K562 (cell line): ENCODE results near the gene FHL1.

Source experiments
- CBX8 ChIP-seq: fragments of 200-600 bp; sonication (generic); IDR thresholded peaks from 2 replicates; pipeline ENCODE4 v1.6.1; 2012; ENCODE audit warnings: borderline replicate concordance, mixed run types, low read depth, mild to moderate bottlenecking, moderate library complexity, mixed read lengths, low read length, control low read depth, inconsistent platforms; ENCODE audit not compliant: poor library complexity, severe bottlenecking; ENCODE audit errors: extremely low read depth
- ESRRA ChIP-seq: fragments of 450-650 bp; IDR thresholded peaks from 2 replicates; pipeline ENCODE4 v1.6.1; 2014; ENCODE audit warnings: low read depth, mild to moderate bottlenecking, moderate library complexity, borderline replicate concordance
- GABPA ChIP-seq: fragments of 200-800 bp; sonication (Bioruptor generic); conservative IDR thresholded peaks from 2 replicates; pipeline ENCODE4 v1.6.1; 2016; ENCODE audit warnings: low read depth, missing genetic modification characterization, missing compliant biosample characterization
- NFIC ChIP-seq: fragments of 450-650 bp; IDR thresholded peaks from 2 replicates; pipeline ENCODE4 v1.6.1; 2017; ENCODE audit warnings: mild to moderate bottlenecking, inconsistent platforms
- PTBP1 ChIP-seq: fragments of 200-400 bp; formaldehyde crosslinking; IDR thresholded peaks from 2 replicates; pipeline ENCODE4 v1.6.1; 2017; ENCODE audit warnings: low read depth, low read length
- ZNF561 ChIP-seq: fragments of 450-650 bp; formaldehyde crosslinking; conservative IDR thresholded peaks from 2 replicates; pipeline ENCODE4 v1.4.0; 2020; ENCODE audit warnings: mild to moderate bottlenecking, moderate library complexity
- TF ChIP-seq, protein P1 (sequence below), 3 experiments: IDR thresholded peaks in 2 of 3; conservative IDR thresholded peaks in 1 of 3; 2 replicates each; pipeline ENCODE4 v1.5.1; 2011 to 2012; ENCODE audit warnings: low read length in 3 of 3, mild to moderate bottlenecking in 3 of 3, control low read depth in 2 of 3, improper control_type of control experiment in 1 of 3, inconsistent platforms in 1 of 3, low read depth in 1 of 3, mixed read lengths in 1 of 3, moderate library complexity in 1 of 3; ENCODE audit not compliant: insufficient read depth in 2 of 3
- TF ChIP-seq, protein P2 (sequence below): fragments of 200-400 bp; formaldehyde crosslinking; IDR thresholded peaks from 2 replicates; pipeline ENCODE4 v1.6.1; 2017; ENCODE audit warnings: mild to moderate bottlenecking, low read depth, low read length, moderate library complexity
- TF ChIP-seq, protein P3 (sequence below): sonication (generic); formaldehyde crosslinking; IDR thresholded peaks from 2 replicates; pipeline ENCODE4 v1.8.1; 2022; ENCODE audit warnings: missing genetic modification reagents

DNA sequence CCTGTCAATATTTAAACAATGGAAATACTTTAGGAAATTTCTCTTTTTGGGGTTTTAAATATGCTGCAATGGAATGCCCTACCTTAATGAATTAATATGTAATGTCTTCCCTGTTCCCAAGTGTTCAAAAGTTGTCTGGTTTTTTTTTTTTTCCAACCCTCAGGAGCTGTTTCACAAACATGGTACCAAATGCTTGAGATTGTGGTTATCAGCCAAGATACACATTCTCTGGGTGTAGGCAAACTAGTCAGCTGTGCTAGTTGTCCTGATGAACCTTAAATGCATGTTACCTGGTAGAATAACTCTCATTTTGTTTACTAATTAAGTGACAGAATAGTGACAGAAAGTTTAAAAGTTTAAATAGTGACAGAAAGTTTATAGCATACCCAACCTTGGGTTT is 50.7 kb downstream of the FHL1 start:
- TF ChIP-seq, protein P1, sequence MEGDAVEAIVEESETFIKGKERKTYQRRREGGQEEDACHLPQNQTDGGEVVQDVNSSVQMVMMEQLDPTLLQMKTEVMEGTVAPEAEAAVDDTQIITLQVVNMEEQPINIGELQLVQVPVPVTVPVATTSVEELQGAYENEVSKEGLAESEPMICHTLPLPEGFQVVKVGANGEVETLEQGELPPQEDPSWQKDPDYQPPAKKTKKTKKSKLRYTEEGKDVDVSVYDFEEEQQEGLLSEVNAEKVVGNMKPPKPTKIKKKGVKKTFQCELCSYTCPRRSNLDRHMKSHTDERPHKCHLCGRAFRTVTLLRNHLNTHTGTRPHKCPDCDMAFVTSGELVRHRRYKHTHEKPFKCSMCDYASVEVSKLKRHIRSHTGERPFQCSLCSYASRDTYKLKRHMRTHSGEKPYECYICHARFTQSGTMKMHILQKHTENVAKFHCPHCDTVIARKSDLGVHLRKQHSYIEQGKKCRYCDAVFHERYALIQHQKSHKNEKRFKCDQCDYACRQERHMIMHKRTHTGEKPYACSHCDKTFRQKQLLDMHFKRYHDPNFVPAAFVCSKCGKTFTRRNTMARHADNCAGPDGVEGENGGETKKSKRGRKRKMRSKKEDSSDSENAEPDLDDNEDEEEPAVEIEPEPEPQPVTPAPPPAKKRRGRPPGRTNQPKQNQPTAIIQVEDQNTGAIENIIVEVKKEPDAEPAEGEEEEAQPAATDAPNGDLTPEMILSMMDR (IDR thresholded peaks at IDR 0.05 in 2 of 3, conservative IDR thresholded peaks at IDR 0.05 in 1 of 3; ENCODE audit: insufficient read depth in 2 of 3, low read depth in 1 of 3, low read length in 3 of 3) = no peak
- no peak for TF ChIP-seq ESRRA
- TF ChIP-seq, protein P2, sequence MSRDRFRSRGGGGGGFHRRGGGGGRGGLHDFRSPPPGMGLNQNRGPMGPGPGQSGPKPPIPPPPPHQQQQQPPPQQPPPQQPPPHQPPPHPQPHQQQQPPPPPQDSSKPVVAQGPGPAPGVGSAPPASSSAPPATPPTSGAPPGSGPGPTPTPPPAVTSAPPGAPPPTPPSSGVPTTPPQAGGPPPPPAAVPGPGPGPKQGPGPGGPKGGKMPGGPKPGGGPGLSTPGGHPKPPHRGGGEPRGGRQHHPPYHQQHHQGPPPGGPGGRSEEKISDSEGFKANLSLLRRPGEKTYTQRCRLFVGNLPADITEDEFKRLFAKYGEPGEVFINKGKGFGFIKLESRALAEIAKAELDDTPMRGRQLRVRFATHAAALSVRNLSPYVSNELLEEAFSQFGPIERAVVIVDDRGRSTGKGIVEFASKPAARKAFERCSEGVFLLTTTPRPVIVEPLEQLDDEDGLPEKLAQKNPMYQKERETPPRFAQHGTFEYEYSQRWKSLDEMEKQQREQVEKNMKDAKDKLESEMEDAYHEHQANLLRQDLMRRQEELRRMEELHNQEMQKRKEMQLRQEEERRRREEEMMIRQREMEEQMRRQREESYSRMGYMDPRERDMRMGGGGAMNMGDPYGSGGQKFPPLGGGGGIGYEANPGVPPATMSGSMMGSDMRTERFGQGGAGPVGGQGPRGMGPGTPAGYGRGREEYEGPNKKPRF = no peak
- no peak for TF ChIP-seq GABPA (tag)
- TF ChIP-seq, protein P3, sequence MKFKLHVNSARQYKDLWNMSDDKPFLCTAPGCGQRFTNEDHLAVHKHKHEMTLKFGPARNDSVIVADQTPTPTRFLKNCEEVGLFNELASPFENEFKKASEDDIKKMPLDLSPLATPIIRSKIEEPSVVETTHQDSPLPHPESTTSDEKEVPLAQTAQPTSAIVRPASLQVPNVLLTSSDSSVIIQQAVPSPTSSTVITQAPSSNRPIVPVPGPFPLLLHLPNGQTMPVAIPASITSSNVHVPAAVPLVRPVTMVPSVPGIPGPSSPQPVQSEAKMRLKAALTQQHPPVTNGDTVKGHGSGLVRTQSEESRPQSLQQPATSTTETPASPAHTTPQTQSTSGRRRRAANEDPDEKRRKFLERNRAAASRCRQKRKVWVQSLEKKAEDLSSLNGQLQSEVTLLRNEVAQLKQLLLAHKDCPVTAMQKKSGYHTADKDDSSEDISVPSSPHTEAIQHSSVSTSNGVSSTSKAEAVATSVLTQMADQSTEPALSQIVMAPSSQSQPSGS (CRISPR knock-in tag) = no peak
- TF ChIP-seq CBX8 = no peak
- no peak for TF ChIP-seq PTBP1
- no peak for TF ChIP-seq ZNF561 (CRISPR knock-in tag)
- TF ChIP-seq NFIC = no peak
